ENCODE results near the gene LRRC57. TPM values are rescaled to one million over a fixed set of nuclear protein-coding genes. Genes with fewer than 3 reads are reported as not detected.

The LRRC57 gene
- total RNA-seq, 1 experiment from 2014 or later = 14.2 TPM

- no peak for DNase-seq (ENCODE audit: low spot score)
Observed at GRCh38 chr15:42549741-42550392, 1.3 kb upstream of the LRRC57 start.

- DNase-seq (ENCODE audit: low spot score) = peak; percentile 14
Observed at GRCh38 chr15:42549032-42549491, 469 bp upstream of the LRRC57 start.

GRCh38 chr15:42547918-42548248 is 710 bp downstream of the LRRC57 start:
- DNase-seq (ENCODE audit: low spot score) = no peak

GRCh38 chr15:42544853-42545629 is 3.6 kb downstream of the LRRC57 start:
- no peak for DNase-seq (ENCODE audit: low spot score)

- DNase-seq (ENCODE audit: low spot score) = no peak
Observed at GRCh38 chr15:42533246-42533645, 15.3 kb downstream of the LRRC57 start.

- no peak for DNase-seq (ENCODE audit: low spot score)
Observed at GRCh38 chr15:42528970-42529369, 19.6 kb downstream of the LRRC57 start.

- no peak for DNase-seq (ENCODE audit: low spot score)
Observed at GRCh38 chr15:42523331-42523730, 25.3 kb downstream of the LRRC57 start.

- no peak for DNase-seq (ENCODE audit: low spot score)
Observed at GRCh38 chr15:42511007-42511391, 37.6 kb downstream of the LRRC57 start.

GRCh38 chr15:42510258-42511006 is 38.2 kb downstream of the LRRC57 start:
- DNase-seq (ENCODE audit: low spot score) = no peak

GRCh38 chr15:42508263-42508690 is 40.3 kb downstream of the LRRC57 start:
- no peak for DNase-seq (ENCODE audit: low spot score)

GRCh38 chr15:42507514-42507913 is 41.1 kb downstream of the LRRC57 start:
- no peak for DNase-seq (ENCODE audit: low spot score)

- DNase-seq (ENCODE audit: low spot score) = no peak
Observed at GRCh38 chr15:42504631-42505030, 44.0 kb downstream of the LRRC57 start.

GRCh38 chr15:42503825-42504224 is 44.8 kb downstream of the LRRC57 start:
- DNase-seq (ENCODE audit: low spot score) = no peak

- DNase-seq (ENCODE audit: low spot score) = no peak
Observed at GRCh38 chr15:42502477-42502876, 46.1 kb downstream of the LRRC57 start.

GRCh38 chr15:42499858-42500609 is 48.6 kb downstream of the LRRC57 start:
- no peak for DNase-seq (ENCODE audit: low spot score)

- DNase-seq (ENCODE audit: low spot score) = no peak
Observed at GRCh38 chr15:42498212-42499068, 50.2 kb downstream of the LRRC57 start.

- DNase-seq (ENCODE audit: low spot score) = peak; percentile 93
Observed at GRCh38 chr15:42495361-42496212, 53.0 kb downstream of the LRRC57 start, which contains the start of gene SNAP23. TSS of gene SNAP23 (plus strand) at chr15:42495634. CDS start at chr15:42511847, 16,213 bp downstream.

- DNase-seq (ENCODE audit: low spot score) = peak; percentile 36
Observed at GRCh38 chr15:42494998-42495360, 53.6 kb downstream of the LRRC57 start.

- DNase-seq (ENCODE audit: low spot score) = no peak
Observed at GRCh38 chr15:42493679-42494078, 54.9 kb downstream of the LRRC57 start.
